Neural cell (in vitro differentiated cells): ENCODE results near the gene PRKG1. TPM values are rescaled to one million over a fixed set of nuclear protein-coding genes. Genes with fewer than 3 reads are reported as not detected.

Experiments used
- H2AFZ ChIP-seq: fragments of 200-600, 300-800 bp; sonication (generic), shearing (Covaris generic); 2 replicates; pipeline ENCODE4 v1.6.0; 2014; ENCODE audit warnings: low read depth, mild to moderate bottlenecking, antibody characterized with exemption, low read length, moderate library complexity
- H3F3A ChIP-seq: fragments of 200-600 bp; shearing (Covaris generic); 2 replicates; pipeline ENCODE4 v1.6.1; 2016; ENCODE audit warnings: mild to moderate bottlenecking, moderate library complexity, mixed read lengths, antibody characterized with exemption, low read length; ENCODE audit not compliant: insufficient read depth, poor library complexity, severe bottlenecking
- H3K27ac ChIP-seq: fragments of 200-600, 300-800 bp; sonication (generic), shearing (Covaris generic); 2 replicates; pipeline ENCODE4 v1.5.1; 2014; ENCODE audit warnings: mild to moderate bottlenecking, low read length, moderate library complexity
- H3K27me3 ChIP-seq: fragments of 300-800, 200-600 bp; sonication (generic), shearing (Covaris generic); 2 replicates; pipeline ENCODE4 v1.6.0; 2014; ENCODE audit warnings: mild to moderate bottlenecking, low read depth, low read length, moderate library complexity; ENCODE audit not compliant: insufficient read depth
- H3K36me3 ChIP-seq: fragments of 300-800, 200-600 bp; sonication (generic), shearing (Covaris generic); 2 replicates; pipeline ENCODE4 v1.5.1; 2014; ENCODE audit warnings: mild to moderate bottlenecking, antibody characterized with exemption, low read length, moderate library complexity; ENCODE audit not compliant: insufficient read depth
- H3K4me2 ChIP-seq: fragments of 300-800, 200-600 bp; sonication (generic), shearing (Covaris generic); 2 replicates; pipeline ENCODE4 v1.6.0; 2014; ENCODE audit warnings: mild to moderate bottlenecking, low read length
- H3K4me3 ChIP-seq: fragments of 300-800, 200-600 bp; sonication (generic), shearing (Covaris generic); 2 replicates; pipeline ENCODE4 v1.5.1; 2014; ENCODE audit warnings: mild to moderate bottlenecking, low read length, moderate library complexity
- H3K79me2 ChIP-seq: fragments of 200-600 bp; shearing (Covaris generic); replicated peaks from 2 replicates; pipeline ENCODE4 v1.6.0; 2014; ENCODE audit warnings: mild to moderate bottlenecking, low read length, moderate library complexity; ENCODE audit not compliant: insufficient read depth
- H3K9ac ChIP-seq: fragments of 300-800, 200-600 bp; sonication (generic), shearing (Covaris generic); 2 replicates; pipeline ENCODE4 v1.6.1; 2016; ENCODE audit warnings: mild to moderate bottlenecking, low read length, mixed read lengths
- H3K9me2 ChIP-seq: fragments of 200-600 bp; shearing (Covaris generic); 2 replicates; pipeline ENCODE4 v1.6.1; 2016; ENCODE audit warnings: mild to moderate bottlenecking, low read length, mixed read lengths; ENCODE audit not compliant: insufficient read depth
- H3K9me3 ChIP-seq: fragments of 200-600, 300-800 bp; sonication (generic), shearing (Covaris generic); 2 replicates; pipeline ENCODE4 v1.6.1; 2016; ENCODE audit warnings: mild to moderate bottlenecking, mixed run types, low read length, moderate library complexity, mixed read lengths
- H4K20me1 ChIP-seq: fragments of 200-600 bp; shearing (Covaris generic); 2 replicates; pipeline ENCODE4 v1.6.1; 2016; ENCODE audit warnings: mild to moderate bottlenecking, mixed run types; ENCODE audit not compliant: insufficient read depth
- EP300 ChIP-seq: fragments of 450-650 bp; conservative IDR thresholded peaks from 2 replicates; pipeline ENCODE4 v1.6.1; 2014; ENCODE audit warnings: antibody characterized with exemption, mild to moderate bottlenecking, moderate library complexity; ENCODE audit not compliant: poor library complexity, severe bottlenecking
- EZH2 ChIP-seq: fragments of 200-600, 300-800 bp; shearing (Covaris generic), sonication (generic); IDR thresholded peaks from 2 replicates; pipeline ENCODE4 v1.6.1; 2014; ENCODE audit warnings: antibody characterized with exemption, low read length, borderline replicate concordance, mild to moderate bottlenecking; ENCODE audit not compliant: insufficient read depth, poor library complexity, severe bottlenecking
- MXI1 ChIP-seq: fragments of 450-650 bp; conservative IDR thresholded peaks from 2 replicates; pipeline ENCODE4 v1.6.1; 2014; ENCODE audit warnings: antibody characterized with exemption, mild to moderate bottlenecking; ENCODE audit not compliant: poor library complexity, severe bottlenecking
- POLR2AphosphoS5 ChIP-seq: IDR thresholded peaks from 2 replicates; pipeline ENCODE4 v1.6.1; 2012
- RAD21 ChIP-seq: fragments of 450-650 bp; conservative IDR thresholded peaks from 2 replicates; pipeline ENCODE4 v1.6.1; 2014; ENCODE audit warnings: antibody characterized with exemption, mild to moderate bottlenecking, moderate library complexity
- SMC3 ChIP-seq: fragments of 450-650 bp; conservative IDR thresholded peaks from 2 replicates; pipeline ENCODE4 v1.6.1; 2014; ENCODE audit warnings: antibody characterized with exemption, mild to moderate bottlenecking, moderate library complexity; ENCODE audit not compliant: poor library complexity
- TAF1 ChIP-seq: IDR thresholded peaks from 2 replicates; pipeline ENCODE4 v1.6.1; 2012; ENCODE audit warnings: low read depth
- polyA plus RNA-seq: library from polyadenylated mRNA; depleted of rRNA; stranded (reverse); fragments of >200 nt; gene quantifications from 2 replicates; pipeline ENCODE4 v1.2.3, GENCODE V29; 2014
- TF ChIP-seq, protein P1 (sequence below): fragments of 450-650 bp; IDR thresholded peaks from 2 replicates; pipeline ENCODE4 v1.5.1; 2014; ENCODE audit warnings: antibody characterized with exemption, mild to moderate bottlenecking, moderate library complexity; ENCODE audit not compliant: poor library complexity, severe bottlenecking
- TF ChIP-seq, protein P2 (sequence below): IDR thresholded peaks from 2 replicates; pipeline ENCODE4 v1.6.1; 2012; ENCODE audit warnings: borderline replicate concordance

Gene PRKG1
- polyA plus RNA-seq, 1 donor from 2014 or later, result 2.2 TPM

DNA sequence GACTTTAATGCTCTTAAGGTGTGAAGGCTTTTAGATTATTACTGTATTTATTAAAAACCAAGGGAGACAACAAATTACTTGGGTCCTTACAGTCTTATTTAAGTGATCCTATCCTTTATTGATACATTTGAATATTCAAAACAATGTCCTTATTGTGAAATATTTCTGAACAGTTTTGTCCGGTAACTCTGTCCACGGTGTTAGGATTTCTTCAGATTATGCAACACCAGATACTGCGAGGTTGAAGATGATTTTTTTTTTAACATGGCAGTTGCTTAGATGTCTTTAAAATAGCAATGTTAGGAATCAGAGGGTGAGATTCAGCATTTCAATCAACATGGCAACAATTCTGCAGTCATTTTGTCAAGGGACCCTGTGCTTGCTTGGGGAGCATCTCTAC is 448.6 kb downstream of the PRKG1 start:
- H3K9me2 ChIP-seq, result no peaks in the 10 kb centered on the region
- no peak overlapping the region for H3K9ac ChIP-seq
- H4K20me1 ChIP-seq, result no peaks in the 10 kb centered on the region
- no peaks in the 10 kb centered on the region for H3F3A ChIP-seq
- H2AFZ ChIP-seq, result no peak overlapping the region
- H3K4me3 ChIP-seq, result no peak overlapping the region
- no peak overlapping the region for H3K4me2 ChIP-seq
- H3K36me3 ChIP-seq, result no peaks in the 10 kb centered on the region
- H3K27ac ChIP-seq, result no peak overlapping the region
- H3K9me3 ChIP-seq, result no peaks in the 10 kb centered on the region
- TF ChIP-seq RAD21 (no peak), SMC3 (no peak), POLR2AphosphoS5 (no peak), EP300 (no peak), EZH2 (no peak), MXI1 (no peak), TAF1 (no peak)
- TF ChIP-seq, protein P1, sequence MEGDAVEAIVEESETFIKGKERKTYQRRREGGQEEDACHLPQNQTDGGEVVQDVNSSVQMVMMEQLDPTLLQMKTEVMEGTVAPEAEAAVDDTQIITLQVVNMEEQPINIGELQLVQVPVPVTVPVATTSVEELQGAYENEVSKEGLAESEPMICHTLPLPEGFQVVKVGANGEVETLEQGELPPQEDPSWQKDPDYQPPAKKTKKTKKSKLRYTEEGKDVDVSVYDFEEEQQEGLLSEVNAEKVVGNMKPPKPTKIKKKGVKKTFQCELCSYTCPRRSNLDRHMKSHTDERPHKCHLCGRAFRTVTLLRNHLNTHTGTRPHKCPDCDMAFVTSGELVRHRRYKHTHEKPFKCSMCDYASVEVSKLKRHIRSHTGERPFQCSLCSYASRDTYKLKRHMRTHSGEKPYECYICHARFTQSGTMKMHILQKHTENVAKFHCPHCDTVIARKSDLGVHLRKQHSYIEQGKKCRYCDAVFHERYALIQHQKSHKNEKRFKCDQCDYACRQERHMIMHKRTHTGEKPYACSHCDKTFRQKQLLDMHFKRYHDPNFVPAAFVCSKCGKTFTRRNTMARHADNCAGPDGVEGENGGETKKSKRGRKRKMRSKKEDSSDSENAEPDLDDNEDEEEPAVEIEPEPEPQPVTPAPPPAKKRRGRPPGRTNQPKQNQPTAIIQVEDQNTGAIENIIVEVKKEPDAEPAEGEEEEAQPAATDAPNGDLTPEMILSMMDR, result no peak
- TF ChIP-seq, protein P2, sequence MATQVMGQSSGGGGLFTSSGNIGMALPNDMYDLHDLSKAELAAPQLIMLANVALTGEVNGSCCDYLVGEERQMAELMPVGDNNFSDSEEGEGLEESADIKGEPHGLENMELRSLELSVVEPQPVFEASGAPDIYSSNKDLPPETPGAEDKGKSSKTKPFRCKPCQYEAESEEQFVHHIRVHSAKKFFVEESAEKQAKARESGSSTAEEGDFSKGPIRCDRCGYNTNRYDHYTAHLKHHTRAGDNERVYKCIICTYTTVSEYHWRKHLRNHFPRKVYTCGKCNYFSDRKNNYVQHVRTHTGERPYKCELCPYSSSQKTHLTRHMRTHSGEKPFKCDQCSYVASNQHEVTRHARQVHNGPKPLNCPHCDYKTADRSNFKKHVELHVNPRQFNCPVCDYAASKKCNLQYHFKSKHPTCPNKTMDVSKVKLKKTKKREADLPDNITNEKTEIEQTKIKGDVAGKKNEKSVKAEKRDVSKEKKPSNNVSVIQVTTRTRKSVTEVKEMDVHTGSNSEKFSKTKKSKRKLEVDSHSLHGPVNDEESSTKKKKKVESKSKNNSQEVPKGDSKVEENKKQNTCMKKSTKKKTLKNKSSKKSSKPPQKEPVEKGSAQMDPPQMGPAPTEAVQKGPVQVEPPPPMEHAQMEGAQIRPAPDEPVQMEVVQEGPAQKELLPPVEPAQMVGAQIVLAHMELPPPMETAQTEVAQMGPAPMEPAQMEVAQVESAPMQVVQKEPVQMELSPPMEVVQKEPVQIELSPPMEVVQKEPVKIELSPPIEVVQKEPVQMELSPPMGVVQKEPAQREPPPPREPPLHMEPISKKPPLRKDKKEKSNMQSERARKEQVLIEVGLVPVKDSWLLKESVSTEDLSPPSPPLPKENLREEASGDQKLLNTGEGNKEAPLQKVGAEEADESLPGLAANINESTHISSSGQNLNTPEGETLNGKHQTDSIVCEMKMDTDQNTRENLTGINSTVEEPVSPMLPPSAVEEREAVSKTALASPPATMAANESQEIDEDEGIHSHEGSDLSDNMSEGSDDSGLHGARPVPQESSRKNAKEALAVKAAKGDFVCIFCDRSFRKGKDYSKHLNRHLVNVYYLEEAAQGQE, result no peak
- no peaks in the 10 kb centered on the region for H3K27me3 ChIP-seq
- H3K79me2 ChIP-seq, result no peaks in the 10 kb centered on the region

DNA sequence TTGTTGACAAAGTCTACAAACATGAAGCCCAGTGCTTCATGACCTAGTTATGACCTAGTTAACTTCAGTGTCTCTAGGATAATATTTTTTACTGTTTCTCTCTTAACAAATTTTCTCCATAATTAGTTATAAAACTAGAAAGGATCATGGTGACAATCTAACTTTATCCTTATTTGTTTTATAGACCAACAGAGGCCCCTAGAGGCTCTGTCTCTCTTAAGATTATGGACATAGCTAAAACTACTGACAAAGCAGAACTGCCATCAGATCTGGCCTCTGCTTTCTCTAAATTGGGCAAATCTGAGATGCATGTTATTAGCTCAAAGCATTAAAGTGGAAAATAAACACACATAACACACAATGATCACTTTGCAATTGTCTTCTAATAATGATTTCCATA is 449.2 kb downstream of the PRKG1 start:
- no peaks in the 10 kb centered on the region for H3F3A ChIP-seq
- no peaks in the 10 kb centered on the region for H3K9me3 ChIP-seq
- TF ChIP-seq MXI1 (no peak), POLR2AphosphoS5 (no peak), RAD21 (no peak)
- no peaks in the 10 kb centered on the region for H3K79me2 ChIP-seq
- no peak overlapping the region for H3K27ac ChIP-seq
- H3K27me3 ChIP-seq, result no peaks in the 10 kb centered on the region
- no peak overlapping the region for H2AFZ ChIP-seq
- no peaks in the 10 kb centered on the region for H3K36me3 ChIP-seq
- H3K9ac ChIP-seq, result no peak overlapping the region
- H3K4me2 ChIP-seq, result no peak overlapping the region
- H3K9me2 ChIP-seq, result no peaks in the 10 kb centered on the region
- no peak overlapping the region for H3K4me3 ChIP-seq
- H4K20me1 ChIP-seq, result no peaks in the 10 kb centered on the region

DNA sequence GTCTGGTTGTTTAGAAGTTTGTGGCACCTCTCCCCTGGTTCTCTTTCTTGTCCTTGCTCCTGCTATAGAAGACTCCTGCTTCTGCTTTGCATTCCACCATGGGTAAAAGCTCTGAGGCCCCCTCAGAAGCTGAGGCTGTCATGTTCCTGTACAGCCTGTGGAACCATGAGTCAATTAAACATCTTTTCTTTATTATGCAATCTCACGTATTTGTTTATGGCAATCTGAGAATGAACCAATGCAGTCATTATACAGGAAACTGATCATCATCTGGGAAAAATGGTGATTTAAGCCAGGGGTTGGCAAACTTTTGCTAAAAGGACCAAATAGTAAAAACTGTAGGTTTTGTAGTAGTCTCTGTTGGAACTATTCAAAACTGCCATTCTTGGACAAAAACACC is 449.8 kb downstream of the PRKG1 start:
- H3K79me2 ChIP-seq, result no peaks in the 10 kb centered on the region
- H3K9me3 ChIP-seq, result no peaks in the 10 kb centered on the region
- H3F3A ChIP-seq, result no peaks in the 10 kb centered on the region
- no peak overlapping the region for H2AFZ ChIP-seq
- H3K27me3 ChIP-seq, result no peaks in the 10 kb centered on the region
- H3K4me2 ChIP-seq, result no peak overlapping the region
- H4K20me1 ChIP-seq, result no peaks in the 10 kb centered on the region
- no peak overlapping the region for H3K9ac ChIP-seq
- H3K36me3 ChIP-seq, result no peaks in the 10 kb centered on the region
- no peak overlapping the region for H3K27ac ChIP-seq
- H3K4me3 ChIP-seq, result no peak overlapping the region
- H3K9me2 ChIP-seq, result no peaks in the 10 kb centered on the region
- TF ChIP-seq, protein P2, result no peak
- TF ChIP-seq EP300 (no peak), SMC3 (no peak), MXI1 (no peak), EZH2 (no peak), POLR2AphosphoS5 (no peak), RAD21 (no peak), TAF1 (no peak)
- TF ChIP-seq, protein P1, result no peak
